Pancreas (tissue), 10 donors: ENCODE measurements around the gene FAM20A. TPM values are rescaled to one million over a fixed set of nuclear protein-coding genes. Genes with fewer than 3 reads are reported as not detected.

Experiments used
- ATAC-seq, 4 donors: fragments of 200-7000 bp; cut with Tn5 transposase; one replicate each; pipeline versions ENCODE4 v1.8.0 to v1.9.1; 2020; ENCODE audit warnings: mild to moderate bottlenecking in 4 of 4, moderate library complexity in 4 of 4
- DNase-seq, 6 donors: peaks; one replicate each; pipeline ENCODE4 v3.0.0-alpha.2; 2020
- FAIRE-seq: peaks from 2 replicates; lab custom pipeline; 2012; peaks lifted over from hg19 to GRCh38; lab: Jason Lieb, UNC
- H3K27ac ChIP-seq, 4 donors: fragments of 200-600 bp; sonication (generic); 1 replicate in 3 of 4; 2 replicates in 1 of 4; pipeline versions ENCODE4 v1.5.0 to v1.8.0; 2020
- H3K27me3 ChIP-seq, 4 donors: fragments of 200-600 bp; one replicate each; pipeline ENCODE4 v1.8.0; 2021
- H3K36me3 ChIP-seq, 3 donors: fragments of 200-600 bp; sonication (generic) in 1 of 3; one replicate each; pipeline versions ENCODE4 v1.5.0 to v1.8.0; 2020 to 2021
- H3K4me1 ChIP-seq, 3 donors: fragments of 200-600 bp; one replicate each; pipeline ENCODE4 v1.8.0; 2021
- H3K4me3 ChIP-seq, 4 donors: fragments of 200-600 bp; sonication (generic) in 2 of 4; one replicate each; pipeline versions ENCODE4 v1.5.0 to v1.8.0; 2020 to 2021
- H3K9me3 ChIP-seq, 4 donors: fragments of 200-600 bp; one replicate each; pipeline ENCODE4 v1.8.0; 2021
- WGBS, 2 donors: extraction: QIAGEN DNeasy Blood & Tissue Kit; methylation state at CpG; one replicate each; pipeline ENCODE4 v1.1.7; 2013; 5-methylcytosine and 5-hydroxymethylcytosine counted together
- intact Hi-C, 3 donors: fragments of 100-400 bp; cut with DNase I; formaldehyde crosslinking; loops; one replicate each; pipeline versions ENCODE4 v1.11.1 to v1.14.2; 2022
- polyA plus RNA-seq, 2 donors: library from polyadenylated mRNA; stranded (reverse); fragments of 200-250 nt; gene quantifications; one replicate each; pipeline ENCODE4 v1.2.3, GENCODE V29; 2013
- total RNA-seq, 6 donors: library from RNA; stranded (reverse); fragmentation: NEBNext Ultra II Directional in 4 of 6; extraction: Animal tissue kit (Norgen Biotek cat#: 25700) in 4 of 6; gene quantifications; one replicate each; pipeline versions ENCODE4 v1.2.1 to v1.2.4, GENCODE V29; 2021 to 2023
- TF ChIP-seq, protein P1 (sequence below), 4 donors: fragments of 200-600 bp; sonication (generic) in 3 of 4; IDR thresholded peaks; one replicate each; pipeline versions ENCODE4 v1.5.0 to v1.8.0; 2021; ENCODE audit warnings: antibody characterized with exemption in 4 of 4
- donor health status: healthy with polysubstance abuse.
- donor health status: DM: no; HTN: no; CAD: no; lungs with moderate emphysema.
- donor health status: DM: no; HTN: no; CAD: no.
- donor health status: control.
- donor health status: control.
- donor health status: Bipolar disorder and iron deficiency.
- donor health status: DM: yes; HTN: yes; CAD: no.
- donor health status: DM: no; HTN: no; CAD: no.
- donor health status: DM: no; HTN: no; CAD: no.
- donor health status: DM: yes; HTN: yes; CAD: no.

FAM20A gene
- total and polyA plus RNA-seq, 8 donors, result 0.46 to 9.0 (median 3.9) TPM

DNA sequence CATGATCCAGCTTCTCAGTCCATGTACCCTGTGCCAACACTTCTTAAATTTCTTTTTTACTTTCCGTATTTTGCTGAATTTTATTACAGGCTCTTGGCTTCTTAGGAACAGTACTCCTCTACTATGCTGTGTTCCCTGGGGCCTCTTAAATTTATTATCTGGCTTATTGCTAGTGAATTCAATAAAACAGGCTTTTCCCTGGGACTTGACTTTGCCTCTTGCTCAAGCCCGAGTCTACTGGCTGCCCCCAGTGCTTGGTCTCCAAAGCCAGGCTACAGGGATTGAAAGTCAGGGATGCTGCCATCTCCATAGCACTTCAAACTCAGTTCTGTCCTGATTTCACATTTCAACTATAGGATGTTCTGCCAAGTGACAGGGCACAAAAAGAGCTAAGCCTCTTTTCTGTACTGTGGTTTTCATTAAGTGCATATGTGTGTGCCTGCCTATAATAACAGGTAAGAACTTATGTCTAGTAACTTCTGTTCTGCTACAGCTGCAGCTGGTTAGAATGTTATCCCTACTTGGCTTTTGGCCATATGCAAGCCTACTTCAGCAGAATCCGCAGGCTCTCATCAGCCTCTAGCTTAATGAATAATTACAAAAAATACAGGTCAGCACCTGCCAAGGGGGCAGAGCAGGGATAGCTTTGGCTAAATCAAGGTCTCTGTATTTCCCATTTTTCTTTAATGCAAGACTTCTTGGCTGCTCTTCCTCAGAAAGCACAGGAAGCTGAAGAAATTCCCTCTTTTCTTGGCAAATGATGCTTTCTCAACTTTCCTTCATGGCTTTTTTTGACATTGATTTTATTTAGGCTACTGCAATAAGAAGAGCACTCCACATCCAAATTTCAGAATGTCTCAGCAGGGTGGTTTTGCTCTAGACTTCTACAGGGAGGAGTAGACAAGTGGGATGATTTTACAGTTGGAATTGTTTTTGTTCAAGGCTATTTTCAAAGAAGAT lies 8.2 kb downstream of the FAM20A start:
- H3K36me3 ChIP-seq, result no peaks in the 10 kb centered on the region
- no peaks in the 10 kb centered on the region for H3K9me3 ChIP-seq
- no peaks in the 10 kb centered on the region for H3K4me1 ChIP-seq
- no peak overlapping the region for H3K27ac ChIP-seq
- no peaks in the 10 kb centered on the region for H3K27me3 ChIP-seq
- ATAC-seq (peak in 1 of 4 donors; percentile 14), FAIRE-seq (no peak), DNase-seq (no peak)
- 58 to 67% methylated on average over 3 of the region's 3 CpGs for WGBS, 2 donors
- H3K4me3 ChIP-seq, result no peak overlapping the region
- intact Hi-C loops, result no loop called here
- TF ChIP-seq, protein P1, sequence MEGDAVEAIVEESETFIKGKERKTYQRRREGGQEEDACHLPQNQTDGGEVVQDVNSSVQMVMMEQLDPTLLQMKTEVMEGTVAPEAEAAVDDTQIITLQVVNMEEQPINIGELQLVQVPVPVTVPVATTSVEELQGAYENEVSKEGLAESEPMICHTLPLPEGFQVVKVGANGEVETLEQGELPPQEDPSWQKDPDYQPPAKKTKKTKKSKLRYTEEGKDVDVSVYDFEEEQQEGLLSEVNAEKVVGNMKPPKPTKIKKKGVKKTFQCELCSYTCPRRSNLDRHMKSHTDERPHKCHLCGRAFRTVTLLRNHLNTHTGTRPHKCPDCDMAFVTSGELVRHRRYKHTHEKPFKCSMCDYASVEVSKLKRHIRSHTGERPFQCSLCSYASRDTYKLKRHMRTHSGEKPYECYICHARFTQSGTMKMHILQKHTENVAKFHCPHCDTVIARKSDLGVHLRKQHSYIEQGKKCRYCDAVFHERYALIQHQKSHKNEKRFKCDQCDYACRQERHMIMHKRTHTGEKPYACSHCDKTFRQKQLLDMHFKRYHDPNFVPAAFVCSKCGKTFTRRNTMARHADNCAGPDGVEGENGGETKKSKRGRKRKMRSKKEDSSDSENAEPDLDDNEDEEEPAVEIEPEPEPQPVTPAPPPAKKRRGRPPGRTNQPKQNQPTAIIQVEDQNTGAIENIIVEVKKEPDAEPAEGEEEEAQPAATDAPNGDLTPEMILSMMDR (IDR thresholded peaks at IDR 0.05), result no peak

DNA sequence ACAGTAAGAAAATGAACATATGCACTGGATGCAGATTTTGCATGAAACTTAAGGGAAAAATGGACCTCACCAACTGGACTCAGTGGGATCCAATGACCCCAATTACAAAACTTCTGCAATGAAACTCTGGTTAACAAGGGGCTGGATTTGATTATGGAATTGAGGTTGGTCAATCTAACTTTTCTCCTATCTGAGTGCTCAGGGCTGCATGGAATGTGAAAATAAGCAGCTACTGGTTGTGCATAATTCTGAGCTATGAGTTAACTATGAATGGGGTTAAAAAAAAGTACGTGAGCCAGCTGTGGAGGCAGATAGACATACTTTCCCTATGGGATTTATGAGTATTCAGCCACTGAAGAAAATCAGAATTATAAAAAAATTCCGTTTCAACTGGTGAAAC lies 9.2 kb downstream of the FAM20A start:
- WGBS, 2 donors, result 60 to 79% methylated on average over 2 of the region's 2 CpGs
- TF ChIP-seq, protein P1 (IDR thresholded peaks at IDR 0.05), result no peak
- no peaks in the 10 kb centered on the region for H3K4me1 ChIP-seq
- ATAC-seq (no peak), DNase-seq (no peak), FAIRE-seq (no peak)
- intact Hi-C loops, result no loop called here
- H3K36me3 ChIP-seq, result no peaks in the 10 kb centered on the region
- H3K27ac ChIP-seq, result no peak overlapping the region
- H3K4me3 ChIP-seq, result no peak overlapping the region
- H3K9me3 ChIP-seq, result no peaks in the 10 kb centered on the region
- no peaks in the 10 kb centered on the region for H3K27me3 ChIP-seq

DNA sequence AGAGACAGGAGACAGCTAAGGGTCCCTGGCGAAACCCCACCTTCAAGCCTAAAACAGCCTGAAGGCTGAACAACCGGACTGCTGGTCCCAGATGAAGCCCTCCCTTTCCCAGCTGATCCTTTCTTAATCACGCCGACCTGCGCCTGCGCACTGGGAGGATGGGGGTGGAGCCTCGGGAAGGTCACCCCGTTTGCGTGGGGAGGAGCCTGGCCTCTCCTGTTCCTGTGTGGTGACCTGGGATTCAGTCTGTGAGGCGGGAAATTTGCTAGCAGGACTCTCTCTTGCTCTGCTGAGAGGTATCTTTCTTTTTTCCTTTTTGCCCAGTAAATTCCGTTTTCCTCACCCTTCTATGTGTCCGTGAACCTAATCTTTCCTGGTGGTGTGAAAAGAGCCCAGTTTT lies 9.6 kb downstream of the FAM20A start:
- TF ChIP-seq, protein P1 (IDR thresholded peaks at IDR 0.05), result no peak
- no peak for FAIRE-seq
- intact Hi-C loops, result no loop called here
- no peak overlapping the region for H3K4me3 ChIP-seq
- H3K9me3 ChIP-seq, result no peaks in the 10 kb centered on the region
- peak in 3 of 4 donors; percentile 61 to 86 (median 69) for ATAC-seq
- WGBS, 2 donors, result 72 to 84% methylated on average over 12 of the region's 12 CpGs
- no peaks in the 10 kb centered on the region for H3K36me3 ChIP-seq
- H3K4me1 ChIP-seq, result no peaks in the 10 kb centered on the region
- no peak overlapping the region for H3K27ac ChIP-seq
- DNase-seq, result peak in 5 of 6 donors; percentile 29 to 68 (median 55)
- no peaks in the 10 kb centered on the region for H3K27me3 ChIP-seq

DNA sequence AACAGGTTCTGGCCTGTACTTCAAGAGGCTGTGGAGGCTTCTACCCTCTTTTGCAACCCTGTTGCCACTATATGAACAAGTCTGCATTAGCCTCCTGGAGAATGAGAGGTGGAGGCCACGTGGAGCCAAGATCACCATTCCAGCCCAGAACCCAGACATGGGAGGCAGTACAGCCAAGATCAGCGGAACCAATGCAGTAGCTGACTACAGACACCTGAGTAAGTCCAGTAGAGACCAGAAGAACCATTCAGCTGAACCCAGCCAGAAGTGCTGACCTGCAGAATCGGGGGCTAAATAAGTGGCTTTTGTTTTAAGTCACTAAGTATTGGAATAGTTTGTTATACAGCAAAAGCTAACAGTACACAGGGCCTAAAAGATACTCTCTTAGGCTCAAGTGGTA lies 12.1 kb downstream of the FAM20A start:
- no peaks in the 10 kb centered on the region for H3K4me1 ChIP-seq
- H3K36me3 ChIP-seq, result no peaks in the 10 kb centered on the region
- H3K4me3 ChIP-seq, result no peak overlapping the region
- TF ChIP-seq, protein P1 (IDR thresholded peaks at IDR 0.05), result no peak
- intact Hi-C loops, result no loop called here
- 86 to 99% methylated on average over 3 of the region's 3 CpGs for whole genome bisulfite sequencing, 2 donors
- no peak for ATAC-seq
- H3K27me3 ChIP-seq, result no peaks in the 10 kb centered on the region
- FAIRE-seq, result no peak
- no peak for DNase-seq
- no peaks in the 10 kb centered on the region for H3K9me3 ChIP-seq
- H3K27ac ChIP-seq, result no peak overlapping the region

DNA sequence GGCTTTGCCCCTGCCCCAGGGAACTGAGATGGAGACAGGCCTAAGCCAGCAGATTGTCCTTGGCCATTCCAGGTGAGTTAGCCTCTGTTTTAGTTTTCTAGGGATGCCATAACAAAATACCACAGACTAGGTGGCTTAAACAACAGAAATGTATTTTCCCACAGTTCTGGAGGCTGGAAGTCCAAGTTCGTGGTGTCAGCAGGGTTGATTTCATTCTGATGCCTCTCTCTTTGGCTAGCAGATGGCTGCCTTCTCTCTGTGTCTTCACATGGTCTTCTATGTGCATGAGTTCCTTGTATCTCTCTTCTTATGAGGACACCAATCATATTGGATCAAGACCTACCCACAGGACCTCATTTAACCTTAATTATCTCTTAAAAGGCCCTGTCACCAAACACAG lies 12.8 kb downstream of the FAM20A start:
- H3K4me1 ChIP-seq, result no peaks in the 10 kb centered on the region
- TF ChIP-seq, protein P1 (IDR thresholded peaks at IDR 0.05), result no peak
- H3K27me3 ChIP-seq, result no peaks in the 10 kb centered on the region
- H3K27ac ChIP-seq, result no peak overlapping the region
- DNase-seq (no peak), ATAC-seq (no peak), FAIRE-seq (no peak)
- 56 to 72% methylated on average over 1 of the region's 1 CpG for WGBS, 2 donors
- H3K9me3 ChIP-seq, result no peaks in the 10 kb centered on the region
- H3K4me3 ChIP-seq, result no peak overlapping the region
- H3K36me3 ChIP-seq, result no peaks in the 10 kb centered on the region
- intact Hi-C loops, result no loop called here
